Fibroblast of pulmonary artery (primary cell): Measurements from ENCODE around the gene BCL11A.

Experiments
- DNase-seq: peaks from one replicate; pipeline ENCODE4 v3.0.0-alpha.2; 2010; ENCODE audit warnings: low read depth
- H3K4me3 ChIP-seq: replicated peaks from 2 replicates; pipeline ENCODE4 v1.5.1; 2011; ENCODE audit warnings: low read depth, mild to moderate bottlenecking, control low read depth, low read length, moderate library complexity
- TF ChIP-seq, protein P1 (sequence below): IDR thresholded peaks from 2 replicates; pipeline ENCODE4 v1.5.1; 2011; ENCODE audit warnings: mild to moderate bottlenecking, control low read depth, low read length, inconsistent platforms; ENCODE audit errors: missing control alignments

Gene BCL11A

DNA sequence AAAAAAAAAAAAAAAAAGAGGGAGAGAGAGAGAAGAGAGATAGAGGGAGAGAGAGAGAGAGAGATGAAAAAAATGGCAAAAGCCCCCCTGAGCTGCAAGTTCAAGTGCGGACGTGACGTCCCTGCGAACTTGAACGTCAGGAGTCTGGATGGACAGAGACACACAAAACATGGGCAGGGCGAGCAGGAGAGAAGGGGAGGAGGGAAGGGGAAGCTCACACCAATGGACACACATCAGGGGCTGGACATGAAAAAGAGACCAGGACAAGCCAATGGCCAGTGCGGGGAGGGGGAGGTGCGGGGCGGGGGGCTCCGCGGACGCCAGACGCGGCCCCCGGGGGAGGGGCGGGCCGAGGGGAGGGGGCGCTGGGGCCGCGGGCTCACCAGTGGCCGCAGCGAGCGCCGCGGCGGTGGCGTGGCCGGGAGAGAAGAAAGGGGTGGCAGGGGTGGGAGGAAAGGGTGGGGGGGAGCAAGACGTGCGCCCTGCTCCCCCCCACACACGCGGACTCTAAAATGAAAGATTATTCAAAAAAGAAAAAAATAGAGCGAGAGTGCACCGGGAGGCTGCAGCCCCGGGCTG lies at the start of gene BCL11A:
Gene BCL11A (minus strand): TSS at position 160 of the 579 bp plus-strand sequence. CDS start 384 bp downstream, outside the sequence.
- DNase-seq, result peak; percentile 91
- H3K4me3 ChIP-seq, result peak within 1 kb of the TSS; percentile 72
- TF ChIP-seq, protein P1, sequence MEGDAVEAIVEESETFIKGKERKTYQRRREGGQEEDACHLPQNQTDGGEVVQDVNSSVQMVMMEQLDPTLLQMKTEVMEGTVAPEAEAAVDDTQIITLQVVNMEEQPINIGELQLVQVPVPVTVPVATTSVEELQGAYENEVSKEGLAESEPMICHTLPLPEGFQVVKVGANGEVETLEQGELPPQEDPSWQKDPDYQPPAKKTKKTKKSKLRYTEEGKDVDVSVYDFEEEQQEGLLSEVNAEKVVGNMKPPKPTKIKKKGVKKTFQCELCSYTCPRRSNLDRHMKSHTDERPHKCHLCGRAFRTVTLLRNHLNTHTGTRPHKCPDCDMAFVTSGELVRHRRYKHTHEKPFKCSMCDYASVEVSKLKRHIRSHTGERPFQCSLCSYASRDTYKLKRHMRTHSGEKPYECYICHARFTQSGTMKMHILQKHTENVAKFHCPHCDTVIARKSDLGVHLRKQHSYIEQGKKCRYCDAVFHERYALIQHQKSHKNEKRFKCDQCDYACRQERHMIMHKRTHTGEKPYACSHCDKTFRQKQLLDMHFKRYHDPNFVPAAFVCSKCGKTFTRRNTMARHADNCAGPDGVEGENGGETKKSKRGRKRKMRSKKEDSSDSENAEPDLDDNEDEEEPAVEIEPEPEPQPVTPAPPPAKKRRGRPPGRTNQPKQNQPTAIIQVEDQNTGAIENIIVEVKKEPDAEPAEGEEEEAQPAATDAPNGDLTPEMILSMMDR, result no peak

DNA sequence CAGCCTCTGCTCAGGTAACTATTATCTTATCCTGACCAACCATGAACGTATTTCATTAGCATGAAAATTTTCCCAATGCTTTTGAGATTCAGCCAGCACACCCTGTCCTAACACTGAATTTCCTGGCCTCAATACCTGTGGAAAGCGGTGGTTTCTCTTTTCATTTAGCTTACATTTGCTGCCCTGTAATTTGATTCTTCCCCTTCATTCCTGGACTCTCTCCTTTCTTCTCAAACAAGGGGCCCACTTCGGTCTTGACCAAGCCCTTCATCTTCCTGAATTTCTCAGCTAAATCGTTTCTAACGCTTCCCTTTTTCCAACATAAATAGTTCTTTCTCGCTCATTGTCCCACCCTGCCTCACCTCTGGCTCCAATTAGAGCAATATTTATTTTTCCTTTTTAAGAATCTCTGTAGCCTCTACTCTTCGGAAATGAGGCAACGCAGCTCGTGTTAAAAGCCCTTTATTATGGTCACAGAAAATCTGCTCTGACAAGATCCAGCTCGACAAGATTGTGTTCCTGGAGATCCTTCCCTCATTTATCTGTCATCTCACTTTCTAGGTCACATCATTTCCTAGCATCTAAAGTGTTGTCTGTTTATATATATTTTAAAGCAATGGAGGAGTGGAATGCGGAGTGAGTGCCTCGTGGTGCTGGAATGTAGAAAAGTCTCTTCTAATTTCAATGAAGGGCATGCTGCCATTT lies 49.5 kb upstream of the BCL11A start:
- TF ChIP-seq, protein P1, result no peak
- H3K4me3 ChIP-seq, result no peak overlapping the region
- DNase-seq, result no peak

DNA sequence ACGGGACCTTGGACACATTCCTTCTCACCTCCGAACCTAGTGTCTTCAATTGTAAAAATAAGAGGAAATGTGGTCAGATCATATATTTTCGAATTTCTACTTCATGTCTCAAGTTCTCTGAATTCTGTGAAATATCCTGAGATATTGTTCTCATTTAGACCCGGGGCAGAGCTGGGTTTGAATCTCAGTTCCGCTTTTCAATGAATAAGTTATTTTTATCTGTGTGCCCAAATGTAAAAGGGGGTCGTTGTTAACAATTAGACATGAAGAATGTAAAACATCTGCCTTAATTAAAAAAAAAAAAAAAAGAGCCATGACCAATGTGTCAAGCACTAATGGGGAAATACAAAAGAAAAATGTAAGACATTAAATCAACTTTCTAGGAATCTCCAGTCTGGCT lies 48.9 kb upstream of the BCL11A start:
- TF ChIP-seq, protein P1, result no peak
- DNase-seq, result no peak
- H3K4me3 ChIP-seq, result no peak overlapping the region

DNA sequence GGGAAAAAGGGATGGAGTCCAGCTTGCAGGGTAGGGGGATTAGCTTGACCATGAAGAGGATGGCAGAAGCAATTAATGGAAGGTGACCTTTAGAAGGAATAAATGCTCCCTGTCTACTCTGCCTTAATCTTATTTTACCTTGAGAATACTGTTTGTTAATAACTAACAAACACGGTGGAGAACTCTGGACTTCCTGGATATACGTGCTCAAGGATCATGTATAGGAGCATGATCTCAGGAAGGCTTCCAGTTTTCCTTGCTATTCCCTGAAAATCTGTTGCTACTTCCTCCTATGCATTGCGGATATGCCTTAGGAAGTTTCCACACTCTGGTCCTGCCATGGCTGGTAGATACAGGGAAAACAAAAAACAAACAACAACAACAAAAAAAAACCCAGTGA lies 44.8 kb upstream of the BCL11A start:
- TF ChIP-seq, protein P1, result no peak
- no peak overlapping the region for H3K4me3 ChIP-seq
- no peak for DNase-seq

DNA sequence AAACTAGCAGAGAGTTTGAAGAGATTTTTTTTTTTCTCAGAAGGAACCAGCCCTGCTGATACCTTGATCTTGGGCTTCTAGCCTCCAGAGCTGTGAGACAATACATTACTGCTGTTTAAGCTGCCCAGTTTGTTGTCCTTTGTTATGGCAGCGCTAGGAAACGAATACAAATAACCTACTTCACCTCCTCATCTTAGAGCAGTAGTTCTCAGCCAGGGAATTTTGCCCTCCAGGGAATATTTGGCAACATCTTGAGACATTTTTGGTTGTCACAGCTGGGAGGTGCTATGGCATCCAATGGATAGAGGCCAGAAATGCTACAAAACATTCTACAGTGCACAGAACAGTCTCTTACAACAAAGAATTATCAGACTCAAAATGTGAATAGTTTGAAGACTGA lies 43.9 kb upstream of the BCL11A start:
- no peak overlapping the region for H3K4me3 ChIP-seq
- TF ChIP-seq, protein P1, result no peak
- peak; percentile 6 for DNase-seq

DNA sequence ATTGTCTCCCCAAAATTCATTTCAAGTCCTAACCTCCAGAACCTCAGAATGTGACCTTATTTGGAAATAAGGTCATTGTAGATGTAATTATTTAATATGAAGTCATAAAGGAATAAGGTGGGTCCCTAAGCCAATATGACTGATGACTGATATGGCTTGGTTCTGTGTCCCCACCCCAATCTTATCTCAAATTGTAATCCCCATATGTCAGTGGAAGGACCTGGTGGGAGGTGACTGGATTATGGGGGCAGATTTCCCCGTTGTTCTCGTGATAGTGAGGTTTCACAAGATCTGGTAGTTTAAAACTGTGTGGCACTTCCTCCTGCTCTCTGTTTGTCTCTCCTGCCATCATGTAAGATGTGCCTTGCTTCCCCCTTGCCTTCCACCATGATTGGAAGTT lies 43.0 kb upstream of the BCL11A start:
- DNase-seq, result no peak
- H3K4me3 ChIP-seq, result no peak overlapping the region
- TF ChIP-seq, protein P1, result no peak

DNA sequence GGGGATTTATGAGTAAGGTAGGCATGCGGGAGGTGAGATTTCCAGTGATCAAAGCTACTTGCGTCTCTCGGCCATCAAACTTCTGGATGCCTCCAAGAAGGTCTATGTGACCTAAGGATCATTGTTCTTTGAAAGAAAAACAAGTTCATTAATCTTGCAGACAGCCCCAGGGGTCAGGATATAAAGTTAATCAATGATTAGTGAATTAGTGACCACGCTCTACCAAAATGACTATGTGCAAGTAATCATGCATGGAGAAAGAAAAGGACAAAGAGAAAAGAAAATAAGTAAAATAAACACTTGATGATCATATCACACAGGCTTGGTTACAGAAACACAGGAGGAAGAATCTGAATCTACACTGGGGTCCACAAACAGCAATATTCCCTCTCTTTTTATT lies 42.5 kb upstream of the BCL11A start:
- TF ChIP-seq, protein P1, result no peak
- H3K4me3 ChIP-seq, result no peak overlapping the region
- DNase-seq, result no peak
